Keratinocyte (primary cell): ENCODE measurements around the gene DAPK2. TPM values are rescaled to one million over a fixed set of nuclear protein-coding genes. Genes with fewer than 3 reads are reported as not detected.
A peak's percentile ranks its signal among the peaks of the same experiment; 100 is the strongest.

Experiments
- DNase-seq: peaks from one replicate; pipeline ENCODE4 v3.0.0-alpha.2; 2011; ENCODE audit warnings: low read depth, missing footprints, low spot score
- FAIRE-seq: peaks from 2 replicates; lab custom pipeline; 2011; peaks lifted over from hg19 to GRCh38; lab: Jason Lieb, UNC
- H2AFZ ChIP-seq: 2 replicates; pipeline ENCODE4 v1.6.0; 2012; ENCODE audit warnings: low read length, control low read depth, inconsistent platforms; ENCODE audit not compliant: control insufficient read depth
- H3K27ac ChIP-seq: 2 replicates; pipeline ENCODE4 v1.5.1; 2011; ENCODE audit warnings: low read length; ENCODE audit not compliant: control insufficient read depth, insufficient read depth
- H3K27me3 ChIP-seq: 3 replicates; pipeline ENCODE4 v1.6.0; 2011; ENCODE audit warnings: low read length; ENCODE audit not compliant: control insufficient read depth, insufficient read depth; ENCODE audit errors: extremely low read depth
- H3K36me3 ChIP-seq, 2 experiments: 2 replicates in 1 of 2; 3 replicates in 1 of 2; pipeline ENCODE4 v1.5.1; 2011; ENCODE audit warnings: low read length in 2 of 2, mild to moderate bottlenecking in 1 of 2; ENCODE audit not compliant: control insufficient read depth in 2 of 2, insufficient read depth in 2 of 2; ENCODE audit errors: extremely low read depth in 1 of 2
- H3K4me1 ChIP-seq: 3 replicates; pipeline ENCODE4 v1.5.1; 2011; ENCODE audit warnings: low read length; ENCODE audit not compliant: control insufficient read depth, insufficient read depth; ENCODE audit errors: extremely low read depth
- H3K4me2 ChIP-seq: 3 replicates; pipeline ENCODE4 v1.6.0; 2011; ENCODE audit warnings: low read depth, low read length; ENCODE audit not compliant: control insufficient read depth, insufficient read depth; ENCODE audit errors: extremely low read depth
- H3K4me3 ChIP-seq, 3 experiments: fragments of 200-600 bp in 1 of 3; sonication (generic) in 1 of 3; 2 replicates in 2 of 3; 3 replicates in 1 of 3; pipeline ENCODE4 v1.5.1; 2011 to 2016; ENCODE audit warnings: low read length in 3 of 3, mild to moderate bottlenecking in 3 of 3, control low read depth in 2 of 3, inconsistent platforms in 1 of 3, low read depth in 1 of 3, mixed read lengths in 1 of 3, mixed run types in 1 of 3, moderate library complexity in 1 of 3; ENCODE audit not compliant: control insufficient read depth in 2 of 3, insufficient read depth in 2 of 3; ENCODE audit errors: extremely low read depth in 1 of 3
- H3K79me2 ChIP-seq: 2 replicates; pipeline ENCODE4 v1.6.0; 2012; ENCODE audit warnings: low read length; ENCODE audit not compliant: control insufficient read depth, insufficient read depth
- H3K9ac ChIP-seq: 3 replicates; pipeline ENCODE4 v1.6.0; 2011; ENCODE audit warnings: low read length; ENCODE audit not compliant: control insufficient read depth, insufficient read depth; ENCODE audit errors: extremely low read depth
- H3K9me1 ChIP-seq: 3 replicates; pipeline ENCODE4 v1.6.0; 2011; ENCODE audit warnings: low read length; ENCODE audit not compliant: control insufficient read depth, insufficient read depth; ENCODE audit errors: extremely low read depth
- H3K9me3 ChIP-seq: 2 replicates; pipeline ENCODE4 v1.5.1; 2012; ENCODE audit warnings: low read depth, low read length; ENCODE audit not compliant: control insufficient read depth
- H4K20me1 ChIP-seq: 3 replicates; pipeline ENCODE4 v1.6.0; 2011; ENCODE audit warnings: low read length; ENCODE audit not compliant: control insufficient read depth, insufficient read depth; ENCODE audit errors: extremely low read depth
- EZH2 ChIP-seq: IDR thresholded peaks from one replicate; pipeline ENCODE4 v1.6.1; 2012; ENCODE audit warnings: inconsistent platforms, mild to moderate bottlenecking, low read length, moderate library complexity
- dilution Hi-C: fragments of 300-500 bp; cut with MboI; formaldehyde crosslinking; loops from one replicate; pipeline ENCODE4 v1.7.0; 2020; ENCODE audit warnings: low sequenced_read_pairs; ENCODE audit not compliant: extremely low pct_ligation_motif_present
- polyA plus RNA-seq, 5 experiments: library from polyadenylated mRNA; depleted of rRNA in 3 of 5; stranded (reverse) in 3 of 5; stranded (forward) in 1 of 5; unstranded in 1 of 5; fragments of >200 nt; gene quantifications; 1 replicate in 1 of 5; 2 replicates in 3 of 5; 3 replicates in 1 of 5; pipeline versions ENCODE4 v1.2.1 to v1.2.3, GENCODE V29; 2011 to 2012; ENCODE audit warnings: missing spikeins in 2 of 5, low read depth in 1 of 5, low replicate concordance in 1 of 5
- TF ChIP-seq, protein P1 (sequence below), 3 experiments: IDR thresholded peaks in 1 of 3; conservative IDR thresholded peaks in 1 of 3; optimal IDR thresholded peaks in 1 of 3; 2 replicates in 2 of 3; 3 replicates in 1 of 3; pipeline versions ENCODE3 to v1.5.1; 2011; ENCODE audit warnings: low read length in 3 of 3, mild to moderate bottlenecking in 3 of 3, moderate library complexity in 2 of 3, control low read depth in 1 of 3, inconsistent platforms in 1 of 3; ENCODE audit not compliant: insufficient read depth in 2 of 3; ENCODE audit errors: extremely low read depth in 1 of 3

Gene DAPK2
- polyA plus RNA-seq, 1 donor (not counting 4 experiments of a cell fraction or from before 2014, with no cell fraction given), result 1.4 TPM

DNA sequence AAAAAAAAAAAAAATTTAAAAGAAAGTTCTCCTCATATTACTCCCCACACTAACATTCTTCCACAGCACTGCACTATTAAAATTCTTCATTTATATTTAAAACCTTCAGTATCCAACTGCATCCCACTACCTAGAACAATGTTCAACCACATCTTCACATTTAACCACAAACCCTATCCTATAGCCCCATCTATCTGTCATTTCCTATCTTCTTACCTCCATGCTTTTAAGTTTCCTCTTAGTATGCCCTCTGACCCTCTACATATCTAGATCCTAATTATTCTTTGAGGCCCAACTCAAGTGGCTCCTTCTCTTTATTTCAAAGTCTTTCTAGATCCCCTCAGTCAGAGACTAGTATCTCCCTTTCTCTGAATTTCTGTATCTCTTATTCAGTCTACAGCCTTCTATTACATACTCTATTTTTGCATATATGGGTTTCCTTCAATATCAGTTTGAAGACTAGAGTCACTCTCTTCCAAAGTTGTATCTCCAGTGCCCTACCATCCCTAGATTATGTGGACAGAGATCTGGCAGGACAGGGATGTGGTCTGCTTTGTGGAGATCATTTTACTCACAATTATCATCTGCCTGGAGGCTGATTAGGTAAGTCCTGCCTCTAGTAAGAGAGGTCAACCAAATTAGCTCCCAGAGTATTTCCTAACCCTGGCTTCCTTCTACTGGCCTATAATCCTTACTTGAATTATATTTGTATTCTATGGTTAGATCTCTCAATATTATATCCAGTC is 46.0 kb upstream of the DAPK2 start:
- DNase-seq (no peak), FAIRE-seq (no peak)
- no peak for TF ChIP-seq EZH2
- TF ChIP-seq, protein P1, sequence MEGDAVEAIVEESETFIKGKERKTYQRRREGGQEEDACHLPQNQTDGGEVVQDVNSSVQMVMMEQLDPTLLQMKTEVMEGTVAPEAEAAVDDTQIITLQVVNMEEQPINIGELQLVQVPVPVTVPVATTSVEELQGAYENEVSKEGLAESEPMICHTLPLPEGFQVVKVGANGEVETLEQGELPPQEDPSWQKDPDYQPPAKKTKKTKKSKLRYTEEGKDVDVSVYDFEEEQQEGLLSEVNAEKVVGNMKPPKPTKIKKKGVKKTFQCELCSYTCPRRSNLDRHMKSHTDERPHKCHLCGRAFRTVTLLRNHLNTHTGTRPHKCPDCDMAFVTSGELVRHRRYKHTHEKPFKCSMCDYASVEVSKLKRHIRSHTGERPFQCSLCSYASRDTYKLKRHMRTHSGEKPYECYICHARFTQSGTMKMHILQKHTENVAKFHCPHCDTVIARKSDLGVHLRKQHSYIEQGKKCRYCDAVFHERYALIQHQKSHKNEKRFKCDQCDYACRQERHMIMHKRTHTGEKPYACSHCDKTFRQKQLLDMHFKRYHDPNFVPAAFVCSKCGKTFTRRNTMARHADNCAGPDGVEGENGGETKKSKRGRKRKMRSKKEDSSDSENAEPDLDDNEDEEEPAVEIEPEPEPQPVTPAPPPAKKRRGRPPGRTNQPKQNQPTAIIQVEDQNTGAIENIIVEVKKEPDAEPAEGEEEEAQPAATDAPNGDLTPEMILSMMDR (optimal IDR thresholded peaks at IDR 0.05 in 1 of 3, IDR thresholded peaks at IDR 0.05 in 1 of 3, conservative IDR thresholded peaks at IDR 0.05 in 1 of 3; ENCODE audit: extremely low read depth in 1 of 3, insufficient read depth in 2 of 3, low read length in 3 of 3), result no peak
- Histone ChIP-seq H3K9me1 (no peaks in the 10 kb centered on the region), H3K9me3 (no peaks in the 10 kb centered on the region), H3K9ac (peak overlapping the region; percentile 79), H3K4me3 (peak overlapping the region; percentile 60 to 70 (median 66)), H3K36me3 (peaks cover 2 to 10% of the 10 kb centered on the region in 2 experiments), H3K4me1 (peaks cover 27% of the 10 kb centered on the region), H3K27me3 (no peaks in the 10 kb centered on the region), H3K27ac (peak overlapping the region; percentile 87), H3K4me2 (peak overlapping the region; percentile 96), H4K20me1 (no peaks in the 10 kb centered on the region), H2AFZ (no peak overlapping the region), H3K79me2 (peaks cover 60% of the 10 kb centered on the region)
- dilution Hi-C loops, result no loop called here

- no peak overlapping the region for H2AFZ ChIP-seq
- peaks cover 2 to 10% of the 10 kb centered on the region in 2 experiments for H3K36me3 ChIP-seq
- H3K79me2 ChIP-seq, result peaks cover 45% of the 10 kb centered on the region
- H3K9me3 ChIP-seq, result no peaks in the 10 kb centered on the region
- H3K27ac ChIP-seq, result no peak overlapping the region
- no peak for FAIRE-seq
- TF ChIP-seq, protein P1 (optimal IDR thresholded peaks at IDR 0.05 in 1 of 3, IDR thresholded peaks at IDR 0.05 in 1 of 3, conservative IDR thresholded peaks at IDR 0.05 in 1 of 3; ENCODE audit: extremely low read depth in 1 of 3, insufficient read depth in 2 of 3, low read length in 3 of 3), result no peak
- no peak for TF ChIP-seq EZH2
- no peak overlapping the region for H3K4me3 ChIP-seq
- no peaks in the 10 kb centered on the region for H3K27me3 ChIP-seq
- dilution Hi-C loops, result no loop called here
- no peak overlapping the region for H3K9ac ChIP-seq
- no peaks in the 10 kb centered on the region for H4K20me1 ChIP-seq
- H3K9me1 ChIP-seq, result no peaks in the 10 kb centered on the region
- no peak overlapping the region for H3K4me2 ChIP-seq
- H3K4me1 ChIP-seq, result peaks cover 23% of the 10 kb centered on the region
- DNase-seq, result no peak
These were observed 44.2 kb upstream of the DAPK2 start for GRCh38 chr15:64090527-64090926.
